KBM-7 (cell line): Measurements from ENCODE around the gene ZBTB6.
"Not testable (repeated sequence)": the region's sequence is repeated elsewhere in the genome, so short reads cannot be mapped to it uniquely, and the experiment has no call there.

Source experiments
- DNase-seq: peaks from one replicate; pipeline ENCODE4 v3.0.0-alpha.2; 2015
- in situ Hi-C: fragments of 300-500 bp; cut with MboI; formaldehyde crosslinking; loops from 2 replicates; pipeline ENCODE4 v1.14.3; 2020; ENCODE audit warnings: low sequenced_read_pairs, low pct_unique_long_range_greater_than_20kb, mixed read lengths

The ZBTB6 gene

DNA sequence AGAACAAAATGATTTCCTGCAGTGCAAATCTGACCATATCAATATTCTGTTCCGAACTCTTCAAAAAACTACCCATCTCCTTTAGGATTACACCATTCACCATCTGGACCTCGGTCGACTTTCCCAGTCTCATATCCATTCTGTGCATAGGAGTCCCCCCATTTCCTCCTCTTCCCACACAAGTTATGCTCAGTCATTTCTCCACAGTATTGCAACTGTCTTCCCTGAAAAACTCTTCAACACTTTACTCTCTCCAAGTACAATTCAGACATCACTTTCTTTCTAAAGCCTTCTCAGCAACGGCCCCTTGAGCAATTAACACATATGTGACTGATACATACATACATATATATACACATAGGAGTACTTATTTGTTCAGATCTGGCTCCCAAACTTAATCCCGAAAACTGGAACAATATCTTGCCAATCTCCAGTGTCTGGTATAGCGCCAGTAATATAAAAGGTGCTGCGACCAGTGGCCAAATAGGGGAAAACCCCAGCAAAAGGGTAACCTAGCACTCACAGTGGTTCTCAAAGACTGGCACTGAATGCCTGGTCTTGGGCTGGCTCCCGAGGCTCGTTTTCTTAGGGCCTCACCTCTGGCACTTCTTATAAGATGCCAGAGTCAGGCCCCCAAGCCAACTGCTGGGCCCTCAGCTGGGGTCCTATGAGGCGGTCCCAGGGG, 17.6 kb upstream of the ZBTB6 start:
- in situ Hi-C loops, result no loop called here
- no peak for DNase-seq

DNA sequence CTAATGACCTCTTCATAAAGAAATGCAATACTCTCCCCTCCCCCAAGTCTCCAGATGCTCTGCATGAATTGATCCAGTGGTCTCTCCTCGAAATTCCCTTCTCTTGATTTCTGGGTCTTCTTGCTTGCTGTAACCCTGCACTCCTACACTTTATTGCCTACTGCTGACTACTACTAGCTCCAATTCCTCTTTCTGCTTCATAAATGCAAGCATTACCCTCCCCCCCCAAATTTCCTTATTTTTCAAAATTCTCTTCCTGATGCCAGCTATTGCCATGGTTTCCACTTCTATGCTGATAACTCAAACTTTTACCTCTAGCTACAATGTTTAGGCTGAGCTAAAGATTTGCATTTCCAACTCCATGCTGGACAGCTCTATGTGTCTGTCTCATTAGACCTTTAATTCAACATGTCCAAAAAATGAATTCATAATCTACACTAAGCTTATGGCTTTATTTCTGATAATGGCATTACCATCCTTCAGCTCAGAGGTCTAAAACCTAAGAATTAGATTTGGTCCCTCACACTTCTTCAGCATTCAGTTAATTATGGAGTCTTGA, 16.8 kb upstream of the ZBTB6 start:
- in situ Hi-C loops, result no loop called here
- DNase-seq, result peak; percentile 27

DNA sequence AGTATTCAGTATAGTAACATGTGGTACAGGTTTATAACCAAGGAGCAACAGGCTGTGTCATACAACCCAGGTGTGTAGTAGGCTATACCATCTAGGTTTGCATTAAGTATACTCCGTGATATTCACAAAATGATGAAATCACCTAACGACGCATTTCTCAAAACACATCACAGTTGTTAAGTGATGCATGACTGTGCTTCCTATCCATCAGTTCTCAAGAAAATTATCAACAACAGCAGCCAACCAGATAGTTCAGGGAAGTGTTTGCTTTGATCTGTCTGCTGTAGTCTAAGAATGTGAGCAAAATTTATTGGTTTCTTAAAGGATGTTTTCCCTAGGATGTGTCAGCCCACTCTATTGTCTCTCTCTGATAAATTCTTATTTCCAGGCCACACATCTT, 10.8 kb upstream of the ZBTB6 start:
- in situ Hi-C loops, result no loop called here
- DNase-seq, result no peak

DNA sequence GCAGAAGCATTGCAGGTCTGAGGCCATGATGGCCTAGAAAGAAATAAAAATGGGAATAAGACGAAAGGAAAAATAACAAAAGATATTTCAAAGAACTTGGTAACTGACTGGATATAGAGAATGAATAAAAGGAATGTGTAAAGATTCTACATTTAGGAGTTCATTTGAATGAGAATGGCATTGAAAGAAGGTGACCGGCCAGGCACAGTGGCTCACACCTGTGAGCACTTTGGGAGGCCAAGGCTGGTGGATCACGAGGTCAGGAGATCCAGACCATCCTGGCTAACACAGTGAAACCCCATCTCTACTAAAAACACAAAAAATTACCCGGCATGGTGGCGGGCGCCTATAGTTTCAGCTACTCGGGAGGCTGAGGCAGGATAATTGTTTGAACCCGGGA, 9.6 kb upstream of the ZBTB6 start:
- DNase-seq, result no peak
- in situ Hi-C loops, result no loop called here

DNA sequence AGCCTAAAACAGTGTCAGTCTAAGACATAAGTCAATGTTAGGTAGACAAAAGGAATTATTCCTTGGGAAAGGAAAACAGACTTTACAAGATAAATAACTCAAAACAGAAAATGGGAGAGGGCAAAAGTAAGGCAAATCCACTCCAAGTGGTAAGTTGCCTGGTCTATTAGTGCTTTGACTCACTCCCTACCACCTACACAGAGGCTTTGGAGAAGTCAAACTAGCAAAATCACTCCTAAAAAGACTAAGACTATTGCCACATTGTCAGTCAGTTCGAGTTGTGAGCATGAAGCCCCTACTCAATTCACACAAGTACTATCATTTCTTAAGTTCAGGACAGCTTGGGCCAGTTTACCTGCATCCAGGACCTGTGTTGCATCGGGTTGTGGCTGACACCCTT, 5.2 kb upstream of the ZBTB6 start:
- no peak for DNase-seq
- in situ Hi-C loops, result no loop called here

DNA sequence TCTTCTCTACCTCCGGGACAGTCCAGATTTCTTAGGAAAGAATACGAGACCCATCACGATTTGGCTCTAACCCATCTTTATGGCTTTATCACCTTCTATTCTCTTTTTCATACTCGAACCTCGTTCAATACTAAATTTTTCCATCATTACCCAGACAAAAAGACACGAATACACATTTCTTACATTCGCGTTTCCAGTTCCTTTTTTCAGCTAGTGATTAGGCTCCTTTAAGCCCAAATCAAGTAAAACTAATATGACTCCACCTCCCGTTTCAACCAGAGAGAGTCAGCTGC, 506 bp downstream of the ZBTB6 start:
- no peak for DNase-seq

DNA sequence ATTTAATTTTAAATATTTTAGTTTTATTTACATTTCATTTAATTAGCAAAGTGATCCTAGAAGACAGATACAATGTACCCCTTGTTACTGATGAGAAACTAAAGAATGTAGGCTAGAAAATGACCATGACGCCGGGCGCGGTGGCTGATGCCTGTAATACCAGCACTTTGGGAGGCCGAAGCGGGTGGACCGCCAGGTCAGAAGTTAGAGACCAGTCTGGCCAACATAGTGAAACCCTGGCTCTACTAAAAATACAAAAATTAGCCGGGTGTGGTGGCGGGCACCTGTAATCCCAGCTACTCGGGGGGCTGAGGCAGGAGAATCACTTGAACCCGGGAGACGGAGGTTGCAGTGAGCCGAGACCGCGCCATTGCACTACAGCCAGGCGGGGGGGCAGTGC, 7.0 kb downstream of the ZBTB6 start:
- in situ Hi-C loops, DNase-seq: not testable (repeated sequence)

More for the DNA sequence above, 506 bp downstream of the ZBTB6 start:
- in situ Hi-C loops, result no loop called here

DNA sequence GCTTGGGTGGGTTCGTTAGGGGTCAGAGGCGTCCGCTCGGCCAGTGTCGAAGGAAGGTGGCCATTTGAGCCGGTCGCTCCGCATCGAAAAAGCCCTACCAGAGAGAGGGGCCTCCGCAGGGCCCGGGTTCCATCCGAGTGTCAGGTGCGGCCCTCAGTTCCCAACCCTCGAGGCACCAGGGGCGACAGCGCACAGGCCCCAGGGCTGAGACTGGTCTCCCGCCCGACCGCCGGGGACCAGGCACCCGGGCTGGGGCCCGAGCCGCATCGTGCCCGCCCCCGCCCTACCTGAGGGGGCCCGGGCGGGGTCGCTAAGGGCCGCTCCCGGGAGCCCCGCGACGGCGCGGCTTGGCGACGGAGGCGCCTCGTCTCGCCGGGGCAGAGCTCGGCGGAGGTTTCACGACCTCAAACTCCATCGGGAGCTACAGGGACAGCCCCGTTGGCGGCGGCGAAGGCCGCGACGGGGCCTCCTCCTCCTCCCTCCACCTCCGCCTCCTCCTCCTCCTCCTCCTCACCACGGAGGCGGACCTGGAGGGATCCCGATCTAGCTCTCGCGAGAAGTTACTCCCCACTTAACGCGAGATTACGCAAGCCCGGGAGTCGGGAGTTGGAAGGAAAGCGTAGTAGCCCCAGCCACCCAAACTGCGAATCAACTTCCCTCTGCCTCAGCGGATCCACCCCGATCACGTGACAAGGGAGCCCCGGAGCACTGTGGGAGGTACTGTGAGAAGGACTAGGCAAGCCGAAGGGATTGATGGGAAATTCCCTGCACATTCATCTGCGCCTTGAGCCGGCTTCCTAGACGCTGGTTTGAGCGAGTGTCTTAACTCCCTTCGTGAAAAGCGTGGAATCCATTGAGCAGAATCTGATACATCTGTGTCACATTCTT, 8.1 kb downstream of the ZBTB6 start, which contains the start of gene RC3H2:
Gene RC3H2, minus strand, starts transcription at position 537 of the 888 bp plus-strand sequence. CDS start 7,850 bp downstream, outside the sequence.
- in situ Hi-C loops, result no loop called here
- DNase-seq, result peak; percentile 99

DNA sequence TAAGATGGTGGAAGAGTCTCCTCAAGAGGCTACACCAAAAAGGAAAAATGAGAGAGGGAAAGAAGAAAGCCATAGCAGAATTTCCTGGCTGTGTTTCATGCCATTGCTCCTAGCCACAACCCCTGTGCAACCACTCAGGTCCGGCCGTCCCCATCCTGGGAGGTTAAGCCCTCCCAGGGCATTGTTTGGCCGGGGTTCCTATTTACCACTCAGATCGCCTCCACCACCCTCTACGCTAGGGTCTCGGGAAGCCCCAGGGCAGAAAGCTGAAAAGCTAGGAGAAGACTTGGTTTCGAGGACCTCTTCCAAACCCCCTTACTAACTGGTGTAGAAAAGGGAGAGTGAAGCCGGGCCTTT, 8.7 kb downstream of the ZBTB6 start:
- peak; percentile 52 for DNase-seq
- in situ Hi-C loops, result no loop called here

DNA sequence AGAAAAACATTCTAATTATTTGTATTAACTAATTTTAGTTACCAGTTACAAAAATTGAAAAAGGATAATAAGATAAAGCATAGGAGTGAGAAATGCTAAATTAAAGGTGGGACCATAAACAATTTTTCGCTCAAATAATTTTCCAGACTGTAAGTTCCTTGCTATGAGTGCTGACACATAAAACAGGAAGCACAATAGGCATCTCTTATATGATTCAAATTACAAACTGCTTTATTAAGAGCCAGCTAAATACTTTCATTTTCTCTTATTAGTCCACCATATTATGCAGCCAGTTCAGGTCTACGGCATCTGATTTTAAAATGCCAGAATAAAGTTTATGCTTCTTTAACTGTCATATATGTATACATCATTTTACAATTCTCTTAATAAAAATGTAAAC, 12.3 kb downstream of the ZBTB6 start:
- DNase-seq, result peak; percentile 32
- in situ Hi-C loops, result no loop called here

DNA sequence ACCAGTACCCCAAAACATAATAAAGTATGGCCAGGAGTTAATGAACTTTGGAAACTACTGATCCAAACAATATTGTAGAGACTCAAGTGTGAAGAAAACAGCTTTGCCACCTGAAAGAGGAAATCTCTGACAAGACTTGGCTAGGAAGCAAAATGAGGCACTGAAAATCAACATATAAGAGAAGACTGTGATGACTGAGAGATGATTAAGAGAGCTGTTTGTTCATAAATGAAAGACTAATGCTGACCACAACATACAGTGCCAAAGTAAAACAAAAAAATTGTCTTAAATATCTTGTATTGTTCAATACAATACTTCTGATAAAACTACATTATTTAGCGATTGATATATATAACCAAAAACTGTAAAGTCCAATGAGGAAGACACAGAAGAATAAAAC, 15.2 kb downstream of the ZBTB6 start:
- no peak for DNase-seq
- in situ Hi-C loops, result no loop called here

DNA sequence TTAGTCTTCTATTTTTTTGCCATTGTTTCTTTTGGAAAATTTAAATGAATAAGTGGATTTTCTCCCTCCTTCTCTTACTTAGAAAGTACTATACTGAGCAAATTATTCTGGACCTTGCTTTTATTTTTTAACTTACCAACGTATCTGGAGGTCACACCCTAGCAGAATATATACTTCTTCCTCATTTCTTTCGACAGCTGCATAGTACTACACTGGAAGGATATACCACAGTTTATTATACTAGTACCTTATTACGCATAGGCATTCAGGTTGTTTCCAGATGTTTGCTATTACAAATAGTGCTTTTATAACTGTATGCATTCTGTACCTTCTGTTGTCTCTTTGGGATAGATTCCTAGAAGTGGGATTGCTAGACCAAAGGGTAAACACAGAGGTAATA, 24.6 kb downstream of the ZBTB6 start:
- in situ Hi-C loops, result no loop called here
- DNase-seq, result no peak

DNA sequence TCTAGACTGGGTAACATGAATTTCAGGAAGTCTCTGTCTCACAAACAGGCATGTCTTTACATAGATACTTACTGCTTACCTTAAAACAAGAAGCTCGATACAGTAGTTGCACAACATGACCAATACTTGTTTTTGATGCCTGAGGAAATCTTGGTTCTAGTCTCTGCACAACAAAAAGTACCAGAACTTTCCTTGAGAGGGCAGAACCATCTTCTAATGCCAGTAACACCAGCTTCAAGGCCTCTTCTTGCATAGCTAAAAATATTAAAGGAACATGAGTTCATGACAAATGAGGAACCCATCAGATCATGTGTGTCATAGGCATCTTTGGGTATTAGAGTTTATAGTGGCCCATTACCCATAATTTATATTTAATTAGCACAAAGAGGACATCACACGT, 30.0 kb downstream of the ZBTB6 start:
- DNase-seq, result peak; percentile 16
- in situ Hi-C loops, result no loop called here

DNA sequence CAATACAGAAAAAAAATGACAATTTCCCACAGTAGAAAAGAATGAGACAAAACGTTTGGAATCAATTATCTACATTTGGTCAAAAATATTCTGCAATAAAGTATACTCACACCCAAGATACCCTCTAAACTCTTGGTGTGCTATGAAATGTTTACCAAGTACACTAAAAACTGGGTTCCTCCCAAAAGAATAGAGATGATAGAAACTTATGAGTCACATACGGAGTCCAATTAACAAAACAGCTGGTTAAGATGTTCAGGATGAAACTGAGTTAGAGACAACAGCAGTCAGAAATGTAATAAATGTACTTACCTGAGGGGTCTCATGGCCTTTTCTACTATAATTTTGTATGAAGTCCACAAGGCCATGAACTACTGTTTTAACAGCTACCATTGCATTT, 33.7 kb downstream of the ZBTB6 start:
- DNase-seq, result no peak
- in situ Hi-C loops, result no loop called here

DNA sequence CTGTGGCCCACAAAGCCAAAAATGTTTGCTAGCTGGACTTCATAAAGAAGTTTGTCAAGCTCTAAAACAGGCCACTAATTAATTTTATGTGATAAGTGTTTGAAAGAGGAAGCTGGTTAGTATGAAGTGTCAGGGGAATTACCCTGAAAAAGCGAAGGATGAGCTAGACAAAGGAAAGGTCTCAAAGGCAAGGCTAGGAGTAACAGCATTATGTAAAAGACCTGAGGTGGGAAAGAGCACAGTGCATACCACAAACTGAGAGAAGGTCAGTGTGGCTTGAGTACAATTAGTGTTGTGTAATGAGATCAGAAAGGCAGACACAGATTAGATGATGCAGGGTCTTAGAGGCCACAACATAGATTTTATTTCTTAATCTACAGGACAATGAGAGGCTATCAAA, 37.6 kb downstream of the ZBTB6 start:
- in situ Hi-C loops, result no loop called here
- DNase-seq, result no peak

DNA sequence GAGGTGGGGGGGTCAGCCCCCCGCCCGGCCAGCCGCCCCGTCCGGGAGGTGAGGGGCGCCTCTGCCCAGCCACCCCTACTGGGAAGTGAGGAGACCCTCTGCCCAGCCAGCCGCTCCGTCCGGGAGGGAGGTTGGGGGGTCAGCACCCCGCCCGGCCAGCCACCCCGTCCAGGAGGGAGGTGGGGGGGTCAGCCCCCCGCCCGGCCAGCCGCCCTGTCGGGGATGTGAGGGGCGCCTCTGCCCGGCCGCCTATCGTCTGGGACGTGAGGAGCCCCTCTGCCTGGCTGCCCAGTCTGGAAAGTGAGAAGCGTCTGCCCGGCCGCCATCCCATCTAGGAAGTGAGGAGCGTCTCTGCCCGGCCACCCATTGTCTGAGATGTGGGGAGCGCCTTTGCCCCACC, 45.8 kb downstream of the ZBTB6 start:
- in situ Hi-C loops, DNase-seq: not testable (repeated sequence)

DNA sequence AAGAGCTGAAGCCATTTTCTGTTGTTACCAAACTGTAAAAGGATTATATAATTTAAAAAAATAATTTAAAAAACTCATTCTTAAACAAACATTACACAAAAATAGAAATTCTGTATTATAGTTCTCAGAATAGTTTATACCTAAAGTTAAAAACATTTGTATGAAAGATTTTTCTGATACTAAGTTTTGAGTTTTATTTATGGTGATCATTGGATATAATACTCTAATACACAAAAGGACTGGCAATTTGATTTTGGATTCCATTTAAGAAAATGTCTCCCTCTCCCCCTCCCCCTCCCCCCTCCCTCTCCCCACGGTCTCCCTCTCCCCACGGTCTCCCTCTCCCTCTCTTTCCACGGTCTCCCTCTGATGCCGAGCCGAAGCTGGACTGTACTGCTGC, 47.0 kb downstream of the ZBTB6 start:
- in situ Hi-C loops, result no loop called here
- DNase-seq, result no peak

DNA sequence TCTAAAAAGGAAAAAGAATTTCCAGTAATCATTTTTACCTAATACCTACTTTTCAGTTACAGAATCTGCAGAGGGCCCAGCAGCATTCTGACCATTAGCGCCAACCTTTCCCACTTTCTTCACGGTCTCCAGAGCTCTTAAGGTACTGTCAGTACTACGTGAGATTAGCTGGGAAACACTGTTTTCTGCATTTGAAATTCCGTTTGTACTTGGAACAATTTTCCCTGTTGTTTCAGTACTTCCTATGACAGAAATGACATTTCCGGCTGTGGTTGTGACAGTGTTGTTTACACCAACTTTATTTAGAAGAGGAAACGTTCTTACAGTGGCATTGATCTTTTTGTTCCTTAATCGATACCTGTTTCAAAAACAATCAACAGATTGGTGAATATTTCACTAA, 47.8 kb downstream of the ZBTB6 start:
- in situ Hi-C loops, result no loop called here
- no peak for DNase-seq

DNA sequence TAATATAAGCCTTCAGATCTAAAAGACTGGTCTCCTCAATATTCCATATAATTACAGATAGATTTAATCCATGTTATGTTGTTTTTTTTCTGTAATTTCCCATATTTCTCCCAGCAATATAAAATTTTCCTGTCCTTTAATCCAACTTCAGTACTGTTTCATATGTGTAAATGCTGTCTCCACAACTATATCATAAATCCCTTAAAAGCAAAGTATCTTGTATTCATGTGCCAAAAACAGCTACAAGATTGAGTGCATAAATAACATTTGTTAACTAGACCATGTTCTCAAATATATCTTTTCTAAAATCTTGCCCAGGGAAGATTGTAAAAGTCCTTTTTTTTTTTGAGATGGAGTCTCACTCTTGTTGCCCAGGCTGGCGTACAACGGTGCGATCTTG, 49.7 kb downstream of the ZBTB6 start:
- in situ Hi-C loops, result no loop called here
- no peak for DNase-seq

DNA sequence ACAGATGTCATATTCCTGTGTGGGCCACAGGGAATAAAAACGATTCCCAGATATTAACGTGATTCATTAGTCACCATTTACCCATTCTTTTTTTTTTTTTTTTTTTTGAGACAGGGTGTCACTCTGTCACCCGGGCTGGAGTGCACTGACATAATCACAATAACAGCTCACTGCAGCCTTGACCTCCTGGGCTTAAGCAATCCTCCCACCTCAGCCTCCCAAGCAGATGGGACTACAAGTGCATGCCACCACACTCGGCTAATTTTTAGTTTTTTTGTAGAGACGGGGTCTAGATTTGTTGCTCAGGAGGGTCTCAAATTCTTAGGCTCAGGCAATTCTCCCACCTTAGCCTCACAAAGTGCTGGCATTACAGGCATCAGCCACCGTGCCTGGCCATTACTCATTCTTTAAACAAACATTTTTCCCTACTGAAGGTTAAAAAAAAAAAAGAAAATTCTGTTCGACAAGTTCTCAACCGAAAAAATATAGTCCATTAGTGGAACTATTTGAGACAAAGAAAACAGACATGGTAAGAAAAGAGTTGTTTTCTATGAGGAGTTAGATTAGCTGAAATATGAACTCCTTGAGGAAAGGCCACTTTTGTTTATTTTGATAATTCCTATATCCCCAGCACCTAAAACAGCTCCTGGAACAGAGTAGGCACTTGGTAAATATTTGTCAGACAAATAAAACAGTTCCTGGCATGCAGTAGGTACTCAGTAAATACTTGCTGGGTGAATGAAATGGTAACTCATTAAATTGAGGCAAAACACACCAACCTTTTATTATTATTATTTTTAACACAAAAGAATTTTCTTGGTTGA, 52.6 kb downstream of the ZBTB6 start:
- in situ Hi-C loops, result no loop called here
- no peak for DNase-seq
